NCI-H1694 (cell line): Measurements from ENCODE around the gene GFI1B.
"Not testable (repeated sequence)": the region's sequence is repeated elsewhere in the genome, so short reads cannot be mapped to it uniquely, and the experiment has no call there.

Experiments
- DNase-seq: peaks from one replicate; lab custom pipeline; 2025; lab: John Stamatoyannopoulos, UW

Gene GFI1B

GRCh38 chr9:133009906-133010582 lies 31.6 kb downstream of the GFI1B start:
- DNase-seq, result no peak

- no peak for DNase-seq
Observed at GRCh38 chr9:133014696-133015095, 36.2 kb downstream of the GFI1B start.

- no peak for DNase-seq
Observed at GRCh38 chr9:133023117-133023890, 44.8 kb downstream of the GFI1B start.

GRCh38 chr9:133026426-133026825 lies 47.9 kb downstream of the GFI1B start:
- DNase-seq, result no peak

- no peak for DNase-seq
Observed at GRCh38 chr9:133027134-133027533, 48.6 kb downstream of the GFI1B start.

GRCh38 chr9:133028221-133028620 lies 49.7 kb downstream of the GFI1B start:
- no peak for DNase-seq

- no peak for DNase-seq
Observed at GRCh38 chr9:133029994-133030316, 51.5 kb downstream of the GFI1B start.

- peak; percentile 98 for DNase-seq
Observed at GRCh38 chr9:133030317-133031129, 52.0 kb downstream of the GFI1B start, which contains the start of gene GTF3C5. Gene GTF3C5, plus strand, starts transcription at chr9:133030997. Its CDS starts 15 bp downstream, at chr9:133031012.

GRCh38 chr9:133031130-133031422 lies 52.6 kb downstream of the GFI1B start:
- no peak for DNase-seq

GRCh38 chr9:133031496-133031911 lies 53.0 kb downstream of the GFI1B start:
- DNase-seq, result no peak

- no peak for DNase-seq
Observed at GRCh38 chr9:133032171-133032570, 53.7 kb downstream of the GFI1B start.

GRCh38 chr9:133035669-133036068 lies 57.2 kb downstream of the GFI1B start:
- DNase-seq, result no peak

- DNase-seq, result no peak
Observed at GRCh38 chr9:133037775-133038515, 59.5 kb downstream of the GFI1B start.

GRCh38 chr9:133040892-133041479 lies 62.5 kb downstream of the GFI1B start:
- DNase-seq, result not testable (repeated sequence)
